Loucy (cell line): ENCODE data around the gene ALB.
"Not testable (repeated sequence)": the region's sequence is repeated elsewhere in the genome, so short reads cannot be mapped to it uniquely, and the experiment has no call there.

Experiments
- EZH2phosphoT487 ChIP-seq: fragments of 200-600 bp; IDR thresholded peaks from 2 replicates; pipeline ENCODE4 v1.6.1; 2018; ENCODE audit warnings: antibody characterized with exemption, mild to moderate bottlenecking, moderate library complexity, borderline replicate concordance
- TF ChIP-seq, protein P1 (sequence below): fragments of 200-600 bp; sonication (generic); conservative IDR thresholded peaks from 2 replicates; pipeline ENCODE4 v1.5.1; 2014; ENCODE audit warnings: mild to moderate bottlenecking, antibody characterized with exemption, low read length

DNA sequence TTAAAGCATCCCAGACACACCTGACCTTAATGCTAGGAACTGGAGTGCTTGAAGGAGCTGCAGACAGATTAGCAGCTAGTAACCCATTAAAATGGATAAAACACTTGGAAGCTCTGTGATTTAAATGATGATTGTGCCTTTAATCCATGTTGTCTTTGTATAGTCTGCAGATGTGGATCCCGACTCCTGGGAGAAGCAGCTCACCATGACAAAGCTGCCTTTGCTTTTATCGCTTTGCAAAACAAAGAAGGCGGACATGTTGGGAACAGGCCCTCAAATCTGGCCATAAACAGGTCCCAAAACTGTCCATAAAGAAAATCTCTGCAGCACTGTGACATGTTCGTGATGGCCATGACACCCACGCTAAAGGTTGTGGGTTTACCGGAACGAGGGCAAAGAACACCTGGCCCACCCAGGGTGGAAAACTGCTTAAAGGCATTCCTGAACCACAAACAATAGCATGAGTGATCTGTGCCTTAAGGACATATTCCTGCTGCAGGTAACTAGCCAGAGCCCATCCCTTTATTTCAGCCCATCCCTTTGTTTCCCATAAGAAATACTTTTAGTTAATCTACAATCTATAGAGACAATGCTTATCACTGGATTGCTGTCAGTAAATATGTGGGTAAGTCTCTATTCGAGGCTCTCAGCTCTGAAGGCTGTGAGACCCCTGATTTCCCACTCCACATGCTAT lies 34.4 kb upstream of the ALB start:
- TF ChIP-seq, protein P1, sequence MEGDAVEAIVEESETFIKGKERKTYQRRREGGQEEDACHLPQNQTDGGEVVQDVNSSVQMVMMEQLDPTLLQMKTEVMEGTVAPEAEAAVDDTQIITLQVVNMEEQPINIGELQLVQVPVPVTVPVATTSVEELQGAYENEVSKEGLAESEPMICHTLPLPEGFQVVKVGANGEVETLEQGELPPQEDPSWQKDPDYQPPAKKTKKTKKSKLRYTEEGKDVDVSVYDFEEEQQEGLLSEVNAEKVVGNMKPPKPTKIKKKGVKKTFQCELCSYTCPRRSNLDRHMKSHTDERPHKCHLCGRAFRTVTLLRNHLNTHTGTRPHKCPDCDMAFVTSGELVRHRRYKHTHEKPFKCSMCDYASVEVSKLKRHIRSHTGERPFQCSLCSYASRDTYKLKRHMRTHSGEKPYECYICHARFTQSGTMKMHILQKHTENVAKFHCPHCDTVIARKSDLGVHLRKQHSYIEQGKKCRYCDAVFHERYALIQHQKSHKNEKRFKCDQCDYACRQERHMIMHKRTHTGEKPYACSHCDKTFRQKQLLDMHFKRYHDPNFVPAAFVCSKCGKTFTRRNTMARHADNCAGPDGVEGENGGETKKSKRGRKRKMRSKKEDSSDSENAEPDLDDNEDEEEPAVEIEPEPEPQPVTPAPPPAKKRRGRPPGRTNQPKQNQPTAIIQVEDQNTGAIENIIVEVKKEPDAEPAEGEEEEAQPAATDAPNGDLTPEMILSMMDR = not testable (repeated sequence)
- TF ChIP-seq EZH2phosphoT487 = not testable (repeated sequence)
